Measurements from ENCODE around the gene SCAPER. TPM values are rescaled to one million over a fixed set of nuclear protein-coding genes. Genes with fewer than 3 reads are reported as not detected.

The SCAPER gene
- total RNA-seq, 1 experiment from 2014 or later, result 14.7 TPM

DNA sequence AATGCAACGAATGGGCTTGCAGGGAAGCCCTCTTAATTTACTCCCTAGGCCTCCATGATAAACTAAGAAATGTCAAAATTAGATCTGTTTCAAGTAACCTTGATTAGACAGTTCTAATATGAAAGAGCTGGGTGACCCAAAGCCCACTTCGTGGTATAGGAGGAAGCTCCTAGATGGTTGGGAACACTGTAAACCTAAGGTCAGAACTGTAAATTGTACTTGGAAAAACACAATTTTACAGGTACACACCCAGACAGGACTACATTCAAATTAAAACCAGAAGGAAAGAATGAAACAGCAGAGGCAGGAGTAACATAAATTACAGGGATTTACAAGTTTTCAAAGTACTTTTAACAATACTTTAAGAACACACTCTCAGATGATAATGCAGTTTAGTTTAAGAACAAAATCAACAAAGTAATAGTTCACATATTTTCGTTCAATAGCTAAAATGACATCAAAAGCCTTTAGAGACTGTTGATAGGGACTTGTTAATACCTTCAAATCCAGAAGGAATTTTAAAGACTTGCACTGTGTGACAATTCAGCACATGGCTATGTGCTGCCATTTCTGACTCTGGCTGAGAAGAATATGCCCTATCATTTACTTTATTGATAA, 550.2 kb downstream of the SCAPER start (continued):
- TF ChIP-seq, protein P1, sequence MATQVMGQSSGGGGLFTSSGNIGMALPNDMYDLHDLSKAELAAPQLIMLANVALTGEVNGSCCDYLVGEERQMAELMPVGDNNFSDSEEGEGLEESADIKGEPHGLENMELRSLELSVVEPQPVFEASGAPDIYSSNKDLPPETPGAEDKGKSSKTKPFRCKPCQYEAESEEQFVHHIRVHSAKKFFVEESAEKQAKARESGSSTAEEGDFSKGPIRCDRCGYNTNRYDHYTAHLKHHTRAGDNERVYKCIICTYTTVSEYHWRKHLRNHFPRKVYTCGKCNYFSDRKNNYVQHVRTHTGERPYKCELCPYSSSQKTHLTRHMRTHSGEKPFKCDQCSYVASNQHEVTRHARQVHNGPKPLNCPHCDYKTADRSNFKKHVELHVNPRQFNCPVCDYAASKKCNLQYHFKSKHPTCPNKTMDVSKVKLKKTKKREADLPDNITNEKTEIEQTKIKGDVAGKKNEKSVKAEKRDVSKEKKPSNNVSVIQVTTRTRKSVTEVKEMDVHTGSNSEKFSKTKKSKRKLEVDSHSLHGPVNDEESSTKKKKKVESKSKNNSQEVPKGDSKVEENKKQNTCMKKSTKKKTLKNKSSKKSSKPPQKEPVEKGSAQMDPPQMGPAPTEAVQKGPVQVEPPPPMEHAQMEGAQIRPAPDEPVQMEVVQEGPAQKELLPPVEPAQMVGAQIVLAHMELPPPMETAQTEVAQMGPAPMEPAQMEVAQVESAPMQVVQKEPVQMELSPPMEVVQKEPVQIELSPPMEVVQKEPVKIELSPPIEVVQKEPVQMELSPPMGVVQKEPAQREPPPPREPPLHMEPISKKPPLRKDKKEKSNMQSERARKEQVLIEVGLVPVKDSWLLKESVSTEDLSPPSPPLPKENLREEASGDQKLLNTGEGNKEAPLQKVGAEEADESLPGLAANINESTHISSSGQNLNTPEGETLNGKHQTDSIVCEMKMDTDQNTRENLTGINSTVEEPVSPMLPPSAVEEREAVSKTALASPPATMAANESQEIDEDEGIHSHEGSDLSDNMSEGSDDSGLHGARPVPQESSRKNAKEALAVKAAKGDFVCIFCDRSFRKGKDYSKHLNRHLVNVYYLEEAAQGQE (IDR thresholded peaks at IDR 0.05; ENCODE audit: low read depth), result no peak
- TF ChIP-seq, protein P2, sequence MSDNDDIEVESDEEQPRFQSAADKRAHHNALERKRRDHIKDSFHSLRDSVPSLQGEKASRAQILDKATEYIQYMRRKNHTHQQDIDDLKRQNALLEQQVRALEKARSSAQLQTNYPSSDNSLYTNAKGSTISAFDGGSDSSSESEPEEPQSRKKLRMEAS (IDR thresholded peaks at IDR 0.05), result no peak
- TF ChIP-seq, protein P3, sequence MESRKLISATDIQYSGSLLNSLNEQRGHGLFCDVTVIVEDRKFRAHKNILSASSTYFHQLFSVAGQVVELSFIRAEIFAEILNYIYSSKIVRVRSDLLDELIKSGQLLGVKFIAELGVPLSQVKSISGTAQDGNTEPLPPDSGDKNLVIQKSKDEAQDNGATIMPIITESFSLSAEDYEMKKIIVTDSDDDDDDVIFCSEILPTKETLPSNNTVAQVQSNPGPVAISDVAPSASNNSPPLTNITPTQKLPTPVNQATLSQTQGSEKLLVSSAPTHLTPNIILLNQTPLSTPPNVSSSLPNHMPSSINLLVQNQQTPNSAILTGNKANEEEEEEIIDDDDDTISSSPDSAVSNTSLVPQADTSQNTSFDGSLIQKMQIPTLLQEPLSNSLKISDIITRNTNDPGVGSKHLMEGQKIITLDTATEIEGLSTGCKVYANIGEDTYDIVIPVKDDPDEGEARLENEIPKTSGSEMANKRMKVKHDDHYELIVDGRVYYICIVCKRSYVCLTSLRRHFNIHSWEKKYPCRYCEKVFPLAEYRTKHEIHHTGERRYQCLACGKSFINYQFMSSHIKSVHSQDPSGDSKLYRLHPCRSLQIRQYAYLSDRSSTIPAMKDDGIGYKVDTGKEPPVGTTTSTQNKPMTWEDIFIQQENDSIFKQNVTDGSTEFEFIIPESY (IDR thresholded peaks at IDR 0.05; ENCODE audit: extremely low read depth, insufficient replicate concordance, low read length), result no peak
- TF ChIP-seq EGR1 (IDR thresholded peaks at IDR 0.05; ENCODE audit: low read depth) (no peak), RAD21 (IDR thresholded peaks at IDR 0.05; ENCODE audit: low read depth) (no peak), EZH2 (IDR thresholded peaks at IDR 0.05) (no peak), POLR2A (IDR thresholded peaks at IDR 0.05; ENCODE audit: borderline replicate concordance, extremely low read depth, insufficient read depth, insufficient read length) (no peak)

DNA sequence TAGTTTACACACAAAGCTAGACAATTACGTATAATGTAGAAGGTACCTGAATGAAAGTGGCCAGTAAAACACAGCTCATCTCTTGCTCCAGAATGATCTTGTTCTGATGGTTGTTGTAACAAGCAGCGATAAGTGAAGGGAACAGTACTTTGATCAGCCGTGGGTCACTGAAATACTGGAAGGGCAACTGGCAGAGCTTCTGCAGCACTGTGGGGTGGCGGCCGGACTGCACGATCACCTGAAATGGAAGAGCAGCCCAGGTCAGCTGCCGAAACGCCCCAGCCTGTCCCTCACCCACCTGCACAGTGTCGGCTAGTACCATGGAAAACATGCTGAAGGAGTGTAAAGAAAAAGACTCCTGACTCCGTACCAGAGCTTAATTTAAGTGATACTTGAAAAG, 551.2 kb downstream of the SCAPER start:
- ChIA-PET RAD21 (ENCODE audit: low non-redundant PET in 1 of 2, low total read pairs in 2 of 2, uncharacterized antibody in 2 of 2, unreplicated experiment in 2 of 2) (no interaction called here), POLR2A (interaction anchor here (3.9 kb wide), 1 partner anchor 18 kb away, joined by 20 read pairs; the partner anchor contains the start of gene ISL2)
- TF ChIP-seq EZH2 (IDR thresholded peaks at IDR 0.05), result no peak
- TF ChIP-seq, protein P4, sequence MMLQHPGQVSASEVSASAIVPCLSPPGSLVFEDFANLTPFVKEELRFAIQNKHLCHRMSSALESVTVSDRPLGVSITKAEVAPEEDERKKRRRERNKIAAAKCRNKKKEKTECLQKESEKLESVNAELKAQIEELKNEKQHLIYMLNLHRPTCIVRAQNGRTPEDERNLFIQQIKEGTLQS (IDR thresholded peaks at IDR 0.05), result no peak
- no peak for TF ChIP-seq POLR2A (IDR thresholded peaks at IDR 0.05; ENCODE audit: borderline replicate concordance, extremely low read depth, insufficient read depth, insufficient read length)
- TF ChIP-seq SP1 (IDR thresholded peaks at IDR 0.05; ENCODE audit: low read depth), result no peak
- TF ChIP-seq RAD21 (IDR thresholded peaks at IDR 0.05; ENCODE audit: low read depth), result no peak
- TF ChIP-seq TCF7L2 (IDR thresholded peaks at IDR 0.05; ENCODE audit: borderline replicate concordance, extremely low read depth, insufficient read depth, insufficient read length), result no peak
- TF ChIP-seq EGR1 (IDR thresholded peaks at IDR 0.05; ENCODE audit: low read depth), result no peak
- TF ChIP-seq CBX3 (IDR thresholded peaks at IDR 0.05; ENCODE audit: low read depth), result no peak
- no peak for TF ChIP-seq CEBPB (IDR thresholded peaks at IDR 0.05; ENCODE audit: low read depth)
- no peak for TF ChIP-seq JUND (IDR thresholded peaks at IDR 0.05)

More for the DNA sequence above, 551.2 kb downstream of the SCAPER start:
- no peaks in the 10 kb centered on the region for H4K20me1 ChIP-seq (ENCODE audit: insufficient read depth)
- H3K4me1 ChIP-seq (ENCODE audit: control insufficient read depth in 1 of 2, insufficient read depth in 2 of 2, low read length in 2 of 2), result 0 out of 4 replicates have a peak, but pooled peaks cover 2 to 4% of the 10 kb centered on the region in 2 experiments
- H3K9me3 ChIP-seq (ENCODE audit: control insufficient read depth in 1 of 2, insufficient read depth in 1 of 2, low read depth in 1 of 2, low read length in 2 of 2), result no peaks in the 10 kb centered on the region
- H3K4me3 ChIP-seq (replicated peaks in 1 of 2; ENCODE audit: low read depth in 1 of 2, low read length in 2 of 2), result no peak overlapping the region
- H3K27ac ChIP-seq (ENCODE audit: low read depth, low read length), result no peak overlapping the region
- no peak overlapping the region for H2AFZ ChIP-seq (ENCODE audit: low read depth, low read length, poor library complexity, severe bottlenecking)
- no peaks in the 10 kb centered on the region for H3K79me2 ChIP-seq (ENCODE audit: insufficient read depth, low read length)
- no peak overlapping the region for H3K4me2 ChIP-seq (ENCODE audit: low read length)
- ATAC-seq, result no peak
- intact Hi-C loops (cut with micrococcal nuclease), result no loop called here
- no peak for DNase-seq (ENCODE audit: low read depth, low spot score)
- CTCF ChIA-PET, result no interaction called here
- BruUV-seq (replicated peaks), result no TSS peak
- no peaks in the 10 kb centered on the region for H3K27me3 ChIP-seq (ENCODE audit: insufficient read depth, low read length)
- H3K9ac ChIP-seq (ENCODE audit: low read length), result no peak overlapping the region
- no peaks in the 10 kb centered on the region for H3K36me3 ChIP-seq (ENCODE audit: control insufficient read depth in 1 of 2, insufficient read depth in 2 of 2, low read length in 2 of 2)
- H3K9me2 ChIP-seq (ENCODE audit: insufficient read depth), result no peaks in the 10 kb centered on the region

All from HCT116 (cell line).